ENCODE results near the gene FUT8.
"Not testable (repeated sequence)": the region's sequence is repeated elsewhere in the genome, so short reads cannot be mapped to it uniquely, and the experiment has no call there.

Gene FUT8

DNA sequence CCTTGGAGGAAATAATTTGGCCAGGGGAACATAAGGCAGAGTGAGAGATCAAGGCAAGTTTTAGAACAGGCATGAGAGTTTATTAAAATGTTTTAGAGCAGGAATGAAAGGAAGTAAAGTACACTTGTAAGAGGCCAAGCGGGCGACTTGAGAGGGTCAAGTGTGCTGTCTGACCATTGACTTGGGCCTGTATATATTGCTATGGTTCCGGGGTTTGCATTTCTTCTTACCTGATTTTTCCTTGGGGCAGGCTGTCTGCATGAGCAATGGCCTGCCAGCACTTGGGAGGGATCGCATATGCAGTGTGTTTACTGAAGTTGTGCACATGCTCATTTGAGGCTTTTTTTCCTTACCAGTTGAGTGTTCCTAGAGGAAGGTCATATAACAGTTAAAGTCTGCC is 214.8 kb downstream of the FUT8 start:
- no peak for DNase-seq

DNA sequence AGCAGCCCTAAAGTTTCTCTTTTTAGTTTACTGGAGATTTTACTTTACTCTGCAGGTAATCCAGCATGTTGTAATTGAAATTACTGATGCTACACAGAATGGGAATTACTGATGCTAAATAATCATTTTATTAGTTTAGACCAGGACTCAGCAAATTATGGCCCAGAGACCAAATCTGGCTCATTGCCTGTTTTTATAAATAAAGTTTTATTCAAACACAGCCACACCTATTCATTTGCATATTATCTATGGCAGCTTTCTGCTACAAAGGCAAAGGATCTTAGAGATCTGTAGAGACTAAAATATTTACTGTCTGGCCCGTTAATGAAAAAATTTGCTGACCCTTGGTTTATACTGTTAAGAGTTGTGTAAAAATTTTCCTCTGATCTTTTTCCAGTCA is 216.1 kb downstream of the FUT8 start:
- DNase-seq: no peak

DNA sequence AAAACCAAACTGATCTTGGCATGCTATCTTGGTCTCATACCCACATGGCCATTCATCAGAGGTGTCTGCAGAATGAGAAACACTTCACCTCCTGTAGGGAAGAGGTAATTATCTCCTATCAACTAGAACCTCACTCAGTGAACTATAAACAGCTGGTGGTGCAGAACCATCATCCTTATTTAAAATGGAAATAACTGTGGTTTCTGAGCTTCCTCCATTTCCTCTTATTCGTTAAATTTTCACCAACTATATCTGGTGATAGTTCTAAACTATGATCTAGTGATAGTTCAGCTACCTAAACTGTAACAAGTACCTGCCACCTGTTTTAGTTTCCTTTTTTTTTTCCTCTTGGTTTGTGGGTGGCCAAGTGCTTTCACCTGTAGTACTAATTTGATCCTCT is 218.5 kb downstream of the FUT8 start:
- no peak for DNase-seq

DNA sequence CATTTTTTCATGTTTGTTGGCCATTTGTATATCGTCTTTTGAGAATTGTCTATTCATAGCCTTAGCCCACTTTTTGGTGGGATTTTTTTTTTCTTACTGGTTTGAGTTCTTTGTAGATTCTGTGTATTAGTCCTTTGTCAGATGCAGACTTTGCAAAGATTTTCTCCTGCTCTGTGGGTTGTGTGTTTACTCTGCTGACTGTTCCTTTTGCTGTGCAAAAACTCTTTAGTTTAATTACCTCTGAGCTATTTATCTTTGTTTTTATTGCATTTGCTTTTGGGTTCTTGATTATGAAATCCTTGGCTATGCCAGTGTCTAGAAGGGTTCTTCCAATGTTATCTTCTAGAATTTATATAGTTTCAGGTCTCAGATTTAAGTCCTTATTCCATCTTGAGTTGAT is 220.0 kb downstream of the FUT8 start:
- no peak for DNase-seq

DNA sequence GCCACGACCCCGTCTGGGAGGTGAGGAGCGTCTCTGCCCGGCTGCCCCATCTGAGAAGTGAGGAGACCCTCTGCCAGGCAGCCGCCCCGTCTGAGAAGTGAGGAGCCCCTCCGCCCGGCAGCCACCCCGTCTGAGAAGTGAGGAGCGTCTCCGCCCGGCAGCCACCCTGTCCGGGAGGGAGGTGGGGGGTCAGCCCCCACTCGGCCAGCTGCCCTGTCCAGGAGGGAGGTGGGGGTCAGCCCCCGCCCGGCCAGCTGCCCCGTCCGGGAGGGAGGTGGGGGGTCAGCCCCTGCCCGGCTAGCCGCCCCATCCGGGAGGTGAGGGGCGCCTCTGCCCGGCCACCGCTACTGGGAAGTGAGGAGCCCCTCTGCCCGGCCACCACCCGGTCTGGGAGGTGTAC is 221.1 kb downstream of the FUT8 start:
- DNase-seq: not testable (repeated sequence)

DNA sequence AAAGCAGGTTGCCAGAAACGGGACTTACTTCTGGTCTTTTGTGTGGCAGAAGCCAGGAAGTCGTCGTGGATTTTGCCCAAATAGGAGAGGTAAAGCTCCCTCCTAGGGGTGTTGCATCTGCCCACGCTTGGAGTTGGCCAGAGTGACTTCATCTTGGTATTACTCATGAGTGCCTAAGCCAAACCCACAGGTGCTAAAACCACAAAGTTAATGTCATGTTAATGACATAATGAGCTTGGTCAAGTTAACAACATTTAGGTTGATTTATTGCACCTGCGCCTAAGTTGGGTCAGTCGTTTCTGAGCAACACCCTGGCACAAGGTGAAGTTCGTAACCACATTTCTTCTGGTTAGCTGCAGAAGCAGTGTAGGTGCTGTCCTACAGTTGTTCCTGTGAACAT is 225.2 kb downstream of the FUT8 start:
- DNase-seq: peak; percentile 38

DNA sequence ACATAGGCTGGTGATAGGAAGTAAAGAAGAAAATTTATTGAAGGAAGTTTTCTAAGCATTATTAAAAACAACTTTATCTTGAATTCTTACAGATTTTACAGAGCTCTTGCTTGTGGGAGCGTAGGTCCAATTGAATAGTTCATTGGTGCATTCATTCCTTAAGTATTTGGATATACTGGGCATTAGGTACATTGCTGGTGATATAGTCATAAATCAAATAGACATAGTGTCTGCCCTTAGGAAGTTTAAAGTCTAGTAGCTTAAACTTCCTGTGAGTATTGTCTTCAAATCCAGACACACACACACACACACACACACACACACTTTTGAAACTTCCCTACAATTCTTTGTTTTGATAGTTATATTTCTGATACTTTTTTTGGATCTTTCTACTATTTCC is 226.7 kb downstream of the FUT8 start:
- no peak for DNase-seq

DNA sequence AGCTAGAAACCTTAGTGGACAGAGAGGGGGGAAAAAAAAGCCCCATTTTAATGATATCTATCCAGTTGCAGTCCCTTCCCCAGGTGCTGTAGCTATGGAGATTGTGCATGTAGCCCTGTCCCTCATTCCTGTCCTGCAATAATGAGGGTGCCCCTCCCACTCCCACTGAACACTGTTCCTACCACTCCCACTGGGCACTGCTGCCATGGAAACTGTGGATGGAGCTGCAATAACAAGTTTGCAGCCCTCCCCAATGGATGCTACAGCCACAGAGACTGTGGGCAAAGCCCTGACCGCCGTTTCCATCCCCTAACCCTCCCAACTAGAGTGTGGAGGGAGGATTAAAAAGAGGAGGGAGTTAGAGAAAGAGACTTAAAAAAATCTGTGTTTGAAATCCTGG is 238.3 kb downstream of the FUT8 start:
- DNase-seq: no peak

DNA sequence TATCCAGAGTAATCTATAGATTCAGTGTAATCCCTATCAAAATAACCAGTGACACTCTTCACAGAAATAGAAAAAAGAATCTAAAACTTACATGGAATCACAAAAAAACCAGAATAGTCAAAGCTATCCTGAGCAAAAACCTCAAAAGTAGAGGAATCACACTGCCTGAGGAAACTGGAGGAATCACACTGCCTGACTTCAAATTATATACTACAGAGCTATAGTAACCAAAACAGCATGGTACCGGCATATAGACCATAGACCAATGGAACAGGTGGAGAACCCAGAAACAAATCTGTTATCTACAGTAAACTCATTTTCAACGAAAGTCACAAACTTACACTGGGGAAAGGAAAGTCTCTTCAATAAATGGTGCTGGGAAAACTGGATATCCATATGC is 244.0 kb downstream of the FUT8 start:
- DNase-seq: no peak

DNA sequence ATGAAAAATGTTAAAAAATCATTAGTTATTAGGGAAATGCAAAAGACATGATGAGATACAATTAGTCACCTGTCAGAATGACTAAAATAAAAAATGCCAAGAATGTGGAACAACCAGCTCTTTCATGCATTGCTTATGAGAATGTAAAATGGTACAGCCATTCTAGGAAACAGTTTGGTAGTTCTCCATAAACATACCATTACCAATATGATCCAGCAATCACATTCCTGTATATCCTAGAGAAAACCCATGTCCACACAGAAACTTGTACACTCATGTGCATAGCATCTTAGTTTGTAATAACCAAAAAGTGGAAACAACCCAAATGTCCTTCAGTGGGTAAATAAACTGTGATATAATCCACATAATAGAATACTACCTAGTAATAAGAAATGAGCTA is 245.7 kb downstream of the FUT8 start:
- no peak for DNase-seq

DNA sequence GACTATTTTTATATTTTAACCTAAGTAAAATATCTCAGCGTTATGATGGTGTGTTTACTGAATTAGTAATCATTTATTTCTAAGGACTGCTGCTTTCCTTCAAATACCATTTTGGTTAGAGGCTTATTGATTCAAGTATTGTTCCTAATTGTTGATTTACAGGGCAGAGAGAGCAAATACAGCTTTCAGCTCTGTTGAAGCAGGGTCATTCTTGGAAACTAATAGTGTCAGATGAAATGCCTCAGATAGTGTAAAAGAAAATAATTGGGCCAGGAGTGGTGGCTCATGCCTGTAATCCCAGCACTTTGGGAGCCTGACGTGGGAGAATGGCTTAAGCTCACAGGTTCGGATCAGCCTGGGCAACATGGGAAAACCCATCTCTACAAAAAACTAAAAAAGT is 249.3 kb downstream of the FUT8 start:
- DNase-seq: no peak

DNA sequence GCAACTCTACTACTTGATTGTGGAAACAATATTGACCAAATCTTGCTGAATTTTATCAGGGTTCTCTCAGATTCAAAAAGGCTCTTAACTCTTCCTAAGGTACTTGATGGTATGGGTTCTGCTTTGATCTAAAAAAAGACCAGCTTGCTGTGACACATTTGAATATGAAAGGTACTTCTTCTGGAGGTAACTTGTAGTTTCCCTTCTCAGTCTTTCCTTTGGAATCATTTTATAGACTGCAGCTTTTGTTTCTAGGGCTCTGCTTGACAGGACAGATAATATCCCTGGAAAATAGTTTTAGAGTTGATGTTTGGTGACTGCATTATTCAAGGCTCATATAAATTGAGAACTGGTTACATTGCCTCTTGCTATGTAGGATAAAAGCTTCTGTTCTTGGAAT is 251.9 kb downstream of the FUT8 start:
- no peak for DNase-seq

DNA sequence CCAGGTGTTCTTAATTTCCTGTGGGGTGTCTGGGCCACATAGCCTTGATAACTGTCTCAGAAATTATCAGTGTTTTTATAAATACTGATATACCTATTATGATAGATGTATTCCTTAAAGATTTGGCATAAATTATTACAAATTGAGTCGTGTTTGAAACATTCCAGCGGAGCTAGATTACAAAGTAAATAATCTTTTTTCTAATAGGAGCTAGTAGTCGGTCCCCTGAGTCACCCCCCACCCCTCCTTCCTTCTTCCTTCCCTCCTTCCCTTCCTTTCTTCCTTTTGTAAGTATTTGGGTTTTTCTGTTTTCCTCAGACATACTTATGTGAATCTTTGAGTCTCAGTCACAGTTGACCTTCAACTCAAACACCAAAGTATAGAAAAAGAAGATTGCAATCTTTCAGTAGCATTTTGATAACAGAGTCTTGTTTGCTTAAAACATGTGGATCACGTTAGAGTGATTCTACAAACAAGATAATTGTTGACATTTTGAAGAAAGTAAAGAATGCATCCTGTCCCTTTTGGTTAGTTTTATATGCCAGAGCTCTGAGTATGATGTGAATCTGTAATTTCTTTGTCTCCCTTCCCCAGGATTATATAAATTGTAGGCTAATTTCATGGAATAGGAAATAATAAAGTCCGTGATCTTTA is 264.0 kb downstream of the FUT8 start:
- no peak for DNase-seq

DNA sequence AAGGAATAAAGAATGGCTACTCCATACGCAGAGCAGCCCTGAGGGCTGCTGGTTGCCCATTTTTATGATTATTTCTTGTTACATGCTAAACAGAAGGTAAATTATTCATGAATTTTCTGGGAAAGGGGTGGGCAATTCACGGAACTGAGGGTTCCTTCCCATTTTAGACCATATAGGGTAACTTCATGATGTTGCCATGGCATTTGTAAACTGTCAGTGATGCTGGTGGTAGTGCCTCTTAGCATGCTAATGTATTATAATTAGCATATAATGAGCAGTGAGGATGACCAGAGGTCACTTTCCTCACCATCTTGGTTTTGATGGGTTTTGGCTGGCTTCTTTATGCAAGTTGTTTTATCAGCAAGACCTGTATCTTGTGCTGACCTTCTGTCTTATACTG is 273.0 kb downstream of the FUT8 start:
- no peak for DNase-seq

DNA sequence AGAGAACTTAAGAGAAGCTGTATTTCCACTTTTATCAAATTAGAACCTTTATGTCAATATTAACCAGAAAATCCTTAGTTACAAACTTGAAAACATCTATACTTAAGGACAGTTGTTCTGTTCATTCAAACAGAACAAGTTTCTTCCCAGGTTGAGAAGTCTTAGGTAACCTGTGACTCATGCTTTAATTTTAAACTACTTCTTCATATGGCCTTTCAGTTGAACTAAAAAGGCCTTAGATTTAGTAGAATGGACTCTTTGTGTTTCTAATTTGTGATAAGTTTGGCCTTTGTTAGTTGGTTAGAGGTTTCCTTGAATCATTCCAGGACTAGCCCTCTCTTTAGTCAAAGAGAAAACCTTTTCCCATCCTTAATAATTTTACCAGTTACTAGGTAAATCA is 274.2 kb downstream of the FUT8 start:
- DNase-seq: no peak

DNA sequence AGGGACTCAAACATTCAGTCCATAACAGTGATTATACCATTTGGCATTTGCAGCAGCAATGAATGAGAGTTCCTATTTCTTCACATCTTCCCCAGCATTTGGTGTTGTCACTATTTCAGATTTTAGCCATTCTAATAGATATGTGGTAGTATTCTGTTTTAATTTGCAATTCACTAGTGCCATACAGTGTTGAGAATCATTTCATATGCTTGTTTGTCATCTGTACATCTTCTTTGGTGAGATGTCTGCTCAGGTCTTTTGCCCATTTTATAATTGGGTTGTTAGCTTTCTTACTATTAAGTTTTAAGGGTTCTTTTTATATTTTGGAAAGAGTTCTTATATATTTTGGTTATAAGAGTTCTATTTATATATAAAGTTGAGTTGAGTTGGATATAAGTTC is 276.5 kb downstream of the FUT8 start:
- DNase-seq: no peak

DNA sequence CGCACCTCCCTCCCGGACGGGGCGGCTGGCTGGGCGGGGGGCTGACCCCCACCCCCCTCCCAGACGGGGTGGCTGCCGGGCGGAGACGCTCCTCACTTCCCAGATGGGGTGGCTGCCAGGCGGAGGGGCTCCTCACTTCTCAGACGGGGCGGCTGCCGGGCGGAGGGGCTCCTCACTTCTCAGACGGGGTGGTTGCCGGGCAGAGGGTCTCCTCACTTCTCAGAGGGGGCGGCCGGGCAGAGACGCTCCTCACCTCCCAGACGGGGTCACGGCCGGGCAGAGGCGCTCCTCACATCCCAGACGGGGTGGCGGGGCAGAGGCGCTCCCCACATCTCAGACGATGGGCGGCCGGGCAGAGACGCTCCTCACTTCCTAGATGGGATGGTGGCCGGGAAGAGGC is 280.0 kb downstream of the FUT8 start:
- DNase-seq: not testable (repeated sequence)

DNA sequence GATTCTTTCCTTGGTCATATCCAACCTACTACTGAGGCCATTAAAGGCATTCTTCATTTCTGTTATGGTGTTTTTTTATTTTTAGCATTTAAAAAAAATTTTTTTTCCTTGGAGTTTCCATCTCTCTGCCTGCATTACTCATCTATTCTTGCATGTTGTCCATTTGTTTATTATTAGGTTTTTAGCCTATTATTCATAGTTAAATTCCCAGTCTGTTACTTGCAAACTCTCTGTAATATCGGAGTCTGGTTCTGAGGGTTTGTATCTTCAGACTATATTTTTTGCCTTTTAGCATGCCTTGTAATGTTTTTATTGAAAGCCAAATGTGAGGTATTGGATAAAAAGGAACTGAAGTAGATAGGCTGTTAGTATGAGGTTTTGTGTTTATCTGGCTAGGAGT is 284.3 kb downstream of the FUT8 start:
- no peak for DNase-seq

DNA sequence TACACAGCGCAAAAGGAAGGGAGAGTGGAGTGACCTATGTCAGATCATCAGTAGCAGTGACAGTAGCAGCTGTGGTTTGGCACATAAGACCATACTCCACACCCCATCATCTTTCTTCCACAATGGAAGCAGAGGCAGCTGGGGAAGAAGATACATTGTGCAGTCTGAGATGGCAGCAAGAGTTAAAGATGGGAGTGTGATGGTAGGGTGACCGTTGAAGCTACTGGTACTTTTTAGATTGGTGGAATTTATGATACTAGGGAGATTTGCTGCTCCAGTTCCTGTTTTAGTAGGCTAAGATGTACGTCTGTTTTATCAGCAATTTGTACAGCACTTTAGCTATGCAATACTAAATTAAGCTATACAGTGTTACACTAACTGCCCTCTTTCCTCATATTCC is 291.0 kb downstream of the FUT8 start:
- DNase-seq: no peak

DNA sequence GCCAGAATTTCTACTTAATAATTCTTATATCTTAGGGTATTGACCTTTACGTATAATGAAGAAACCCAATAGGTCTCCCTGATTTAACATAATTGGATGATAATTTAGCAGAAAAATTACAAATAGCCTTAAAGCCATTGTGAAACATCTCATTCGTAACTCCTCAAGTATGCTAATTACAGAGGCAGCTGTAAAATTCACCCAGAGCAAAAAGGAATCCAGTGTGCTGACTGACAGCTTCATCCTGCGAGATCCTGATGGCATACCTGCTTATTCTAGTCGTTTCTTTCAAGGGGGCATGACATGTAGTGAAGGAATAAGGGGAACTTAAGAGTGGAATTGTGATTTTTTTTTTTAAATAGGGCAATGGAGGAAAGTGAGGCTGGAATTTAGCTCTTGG is 291.5 kb downstream of the FUT8 start:
- no peak for DNase-seq

DNA sequence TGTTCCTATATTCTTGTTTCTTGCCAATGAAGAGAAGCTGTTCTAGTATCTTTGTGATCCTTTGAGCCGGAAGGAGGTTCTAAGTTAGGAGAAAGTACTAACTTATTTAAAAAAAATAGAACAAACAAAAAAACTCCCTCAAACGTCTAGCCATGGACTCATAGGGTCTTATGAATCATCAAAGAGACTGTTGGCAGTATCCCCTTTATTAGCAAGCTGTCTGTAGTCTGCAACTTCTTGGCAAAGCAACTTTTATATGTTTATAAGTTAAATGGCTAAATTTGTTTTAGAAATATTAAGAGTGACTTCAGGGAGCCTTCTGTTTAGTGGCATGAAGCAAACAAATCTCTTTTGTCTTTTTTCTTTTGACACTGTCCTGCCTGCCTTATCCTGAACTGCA is 291.9 kb downstream of the FUT8 start:
- no peak for DNase-seq

DNA sequence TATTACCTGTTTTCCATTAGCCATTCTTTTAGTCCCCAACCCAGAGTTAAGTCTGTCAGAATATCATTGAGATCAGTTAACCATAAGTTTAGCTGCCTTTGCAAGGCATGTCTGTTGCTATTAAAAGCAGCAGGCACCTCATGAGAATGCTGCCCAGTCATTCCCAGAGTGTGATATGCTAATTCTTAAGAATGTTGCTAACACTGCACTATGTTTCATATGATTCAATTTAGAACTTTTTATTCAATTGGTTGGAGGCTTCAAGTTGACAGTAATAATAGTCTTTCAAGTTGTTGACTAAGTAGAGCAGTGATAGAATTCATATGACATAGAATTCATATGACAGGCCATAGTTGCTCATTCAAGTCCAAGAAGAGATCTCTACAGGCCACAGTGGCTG is 292.3 kb downstream of the FUT8 start:
- DNase-seq: no peak

DNA sequence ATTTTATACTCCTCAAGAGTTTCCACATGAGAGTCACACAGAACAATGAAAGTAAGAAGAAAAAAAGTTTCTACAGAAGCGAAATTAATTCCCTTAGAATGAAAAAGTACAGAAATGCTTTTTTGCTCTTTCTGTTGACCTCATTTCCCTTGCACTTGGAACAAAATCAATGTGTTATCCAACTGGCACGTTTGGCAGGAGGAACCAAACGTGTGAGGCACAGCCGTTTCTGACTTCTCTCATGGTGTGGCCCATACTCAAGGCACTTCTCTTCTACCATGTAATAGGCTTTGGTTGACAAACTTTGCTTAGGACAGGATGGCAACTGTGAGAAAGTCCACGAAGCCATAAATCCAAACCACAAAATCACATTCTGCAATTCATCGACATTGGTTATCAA is 297.0 kb downstream of the FUT8 start:
- no peak for DNase-seq

DNA sequence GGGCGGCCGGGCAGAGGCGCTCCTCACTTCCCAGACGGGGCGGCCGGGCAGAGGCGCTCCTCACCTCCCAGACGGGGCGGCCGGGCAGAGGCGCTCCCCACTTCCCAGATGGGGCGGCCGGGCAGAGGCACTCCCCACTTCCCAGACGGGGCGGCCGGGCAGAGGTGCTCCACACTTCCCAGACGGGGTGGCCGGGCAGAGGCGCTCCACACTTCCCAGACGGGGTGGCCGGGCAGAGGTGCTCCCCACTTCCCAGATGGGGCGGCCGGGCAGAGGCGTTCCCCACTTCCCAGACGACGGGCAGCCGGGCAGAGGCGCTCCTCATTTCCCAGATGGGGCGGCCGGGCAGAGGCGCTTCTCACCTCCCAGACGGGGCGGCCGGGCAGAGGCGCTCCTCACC is 304.3 kb downstream of the FUT8 start:
- DNase-seq: not testable (repeated sequence)

DNA sequence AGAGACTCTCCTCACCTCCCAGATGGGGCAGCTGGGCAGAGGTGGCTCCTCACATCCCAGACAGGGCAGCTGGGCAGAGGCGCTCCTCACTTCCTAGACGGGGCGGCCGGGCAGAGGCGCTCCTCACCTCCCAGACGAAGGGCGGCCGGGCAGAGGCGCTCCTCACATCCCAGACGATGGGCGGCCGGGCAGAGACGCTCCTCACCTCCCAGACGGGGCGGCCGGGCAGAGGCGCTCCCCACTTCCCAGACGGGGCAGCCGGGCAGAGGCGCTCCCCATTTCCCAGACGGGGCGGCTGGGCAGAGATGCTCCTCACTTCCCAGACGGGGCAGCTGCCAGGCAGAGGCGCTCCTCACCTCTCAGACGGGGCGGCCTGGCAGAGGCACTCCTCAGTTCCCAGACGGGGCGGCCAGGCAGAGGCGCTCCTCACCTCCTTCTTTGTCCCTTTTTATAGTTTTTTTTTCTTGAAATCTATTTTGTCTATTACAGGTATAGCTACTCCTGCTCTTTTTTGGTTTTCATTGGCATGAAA is 304.9 kb downstream of the FUT8 start:
- not testable (repeated sequence) for DNase-seq

DNA sequence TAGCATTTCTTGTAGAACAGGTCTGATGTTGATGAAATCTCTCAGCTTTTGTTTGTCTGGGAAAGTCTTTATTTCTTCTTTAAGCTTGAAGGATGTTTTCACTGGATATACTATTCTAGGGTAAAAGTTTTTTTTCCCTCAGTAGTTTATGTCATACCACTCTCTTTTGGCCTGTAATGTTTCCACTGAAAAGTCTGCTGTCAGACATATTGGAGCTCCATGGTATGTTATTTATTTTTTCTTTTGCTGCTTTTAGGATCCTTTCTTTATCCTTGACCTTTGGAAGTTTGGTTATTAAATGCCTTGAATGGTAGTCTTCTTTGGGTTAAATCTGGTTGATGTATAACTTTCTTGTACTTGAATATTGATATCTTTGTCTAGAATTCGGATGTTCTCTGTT is 306.1 kb downstream of the FUT8 start:
- DNase-seq: no peak

Data from activated gamma-delta T cell treated with Interleukin-2 at 50 U/mL for 16 hours (primary cell).